ENCODE results near the gene ADTRP. TPM values are rescaled to one million over a fixed set of nuclear protein-coding genes. Genes with fewer than 3 reads are reported as not detected.

The ADTRP gene
- total RNA-seq (under 1 TPM in 4 of 6 donors, not detected in 2; 0.09 to 0.44 (median 0.18) TPM), polyA plus RNA-seq (under 1 TPM in 1 of 2 donors, not detected in 1; 0.34 TPM)

GRCh38 chr6:11778648-11779328 is at the start of gene ADTRP:
TSS of gene ADTRP (minus strand) at chr6:11778803. CDS start at chr6:11778759, 44 bp downstream.
- Histone ChIP-seq H3K27ac (no peak within 1 kb of the TSS), H3K4me3 (no peak within 1 kb of the TSS), H3K4me1 (peaks cover 0 to 9% (median 0%) of the 10 kb centered on the region in 3 donors), H3K36me3 (no peaks in the 10 kb centered on the region), H3K9me3 (peaks cover 0 to 2% (median 0%) of the 10 kb centered on the region in 4 donors), H3K27me3 (no peaks in the 10 kb centered on the region)
- DNase-seq, result no peak
- peak in 3 of 4 donors; percentile 44 to 61 (median 44) for ATAC-seq
- no peak for TF ChIP-seq CTCF (IDR thresholded peaks at IDR 0.05)
- FAIRE-seq, result no peak
- intact Hi-C loops (cut with DNase I), result no loop called here
- WGBS, 2 donors, result 86 to 89% methylated on average over 8 of the region's 8 CpGs

GRCh38 chr6:11826779-11827178 is 48.2 kb upstream of the ADTRP start:
- whole genome bisulfite sequencing, 2 donors, result 92 to 94% methylated on average over 8 of the region's 8 CpGs
- Histone ChIP-seq H3K4me1 (peaks cover 0 to 17% (median 17%) of the 10 kb centered on the region in 3 donors), H3K4me3 (no peak overlapping the region), H3K27ac (no peak overlapping the region), H3K9me3 (no peaks in the 10 kb centered on the region), H3K27me3 (no peaks in the 10 kb centered on the region), H3K36me3 (no peaks in the 10 kb centered on the region)
- TF ChIP-seq CTCF (IDR thresholded peaks at IDR 0.05), result no peak
- FAIRE-seq, result no peak
- ATAC-seq, result no peak
- intact Hi-C loops (cut with DNase I), result no loop called here
- DNase-seq, result no peak

GRCh38 chr6:11824986-11825385 is 46.4 kb upstream of the ADTRP start:
- Histone ChIP-seq H3K4me1 (peaks cover 0 to 12% (median 11%) of the 10 kb centered on the region in 3 donors), H3K9me3 (no peaks in the 10 kb centered on the region), H3K4me3 (no peak overlapping the region), H3K36me3 (no peaks in the 10 kb centered on the region), H3K27ac (no peak overlapping the region), H3K27me3 (no peaks in the 10 kb centered on the region)
- no peak for TF ChIP-seq CTCF (IDR thresholded peaks at IDR 0.05)
- FAIRE-seq, result no peak
- 86 to 91% methylated on average over 4 of the region's 4 CpGs for WGBS, 2 donors
- ATAC-seq, result peak in 1 of 4 donors; percentile 12
- DNase-seq, result no peak
- intact Hi-C loops (cut with DNase I), result no loop called here

- H3K4me3 ChIP-seq, result no peak overlapping the region
- H3K36me3 ChIP-seq, result no peaks in the 10 kb centered on the region
- intact Hi-C loops (cut with DNase I), result no loop called here
- no peak overlapping the region for H3K27ac ChIP-seq
- peaks cover 0 to 4% (median 0%) of the 10 kb centered on the region in 3 donors for H3K4me1 ChIP-seq
- ATAC-seq, result peak in 3 of 4 donors; percentile 67 to 84 (median 77)
- 18 to 19% methylated on average over 5 of the region's 5 CpGs for whole genome bisulfite sequencing, 2 donors
- no peaks in the 10 kb centered on the region for H3K9me3 ChIP-seq
- DNase-seq, result no peak
- H3K27me3 ChIP-seq, result no peaks in the 10 kb centered on the region
- TF ChIP-seq CTCF (IDR thresholded peaks at IDR 0.05), result peak in 1 of 4 donors; percentile 22
- FAIRE-seq, result no peak
Observed at GRCh38 chr6:11822346-11822745, 43.7 kb upstream of the ADTRP start.

GRCh38 chr6:11821781-11822180 is 43.2 kb upstream of the ADTRP start:
- no peak for TF ChIP-seq CTCF (IDR thresholded peaks at IDR 0.05)
- Histone ChIP-seq H3K27me3 (no peaks in the 10 kb centered on the region), H3K36me3 (no peaks in the 10 kb centered on the region), H3K4me3 (no peak overlapping the region), H3K9me3 (no peaks in the 10 kb centered on the region), H3K27ac (no peak overlapping the region), H3K4me1 (peaks cover 0 to 4% (median 0%) of the 10 kb centered on the region in 3 donors)
- WGBS, 2 donors, result 72 to 82% methylated on average over 3 of the region's 3 CpGs
- FAIRE-seq (no peak), DNase-seq (no peak), ATAC-seq (no peak)
- intact Hi-C loops (cut with DNase I), result no loop called here
